OCI-LY7 (cell line): Measurements from ENCODE around the gene C14orf132.

Experiments
- EZH2phosphoT487 ChIP-seq: fragments of 200-600 bp; sonication (generic); IDR thresholded peaks from 2 replicates; pipeline ENCODE4 v1.6.1; 2018; ENCODE audit warnings: low read depth, borderline replicate concordance, mild to moderate bottlenecking, mixed run types, antibody characterized with exemption, low read length, moderate library complexity, mixed read lengths
- TF ChIP-seq, protein P1 (sequence below): fragments of 200-600 bp; sonication (generic); conservative IDR thresholded peaks from 2 replicates; pipeline ENCODE4 v1.5.1; 2014; ENCODE audit warnings: mild to moderate bottlenecking, antibody characterized with exemption, low read length, moderate library complexity, mixed read lengths

DNA sequence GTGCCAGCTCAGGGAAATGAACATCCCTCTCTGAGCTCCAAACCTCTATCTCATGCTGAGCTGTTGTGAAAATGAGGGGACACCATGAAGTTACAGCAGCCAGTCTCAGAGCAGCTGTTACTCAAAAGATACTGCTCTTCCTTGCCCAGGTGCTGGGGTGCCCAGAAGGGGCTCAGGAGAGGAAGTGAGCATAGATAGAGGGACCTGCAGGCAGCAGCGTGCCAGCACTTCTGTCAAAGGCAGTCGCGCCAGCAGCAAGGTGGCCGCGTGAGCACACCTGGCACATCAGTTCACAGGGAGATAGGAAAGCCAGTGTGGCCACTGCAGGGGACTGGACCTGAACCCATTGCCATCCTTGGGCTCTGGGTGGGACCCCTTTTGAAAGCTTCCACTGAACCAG lies 27.8 kb downstream of the C14orf132 start:
- TF ChIP-seq, protein P1, sequence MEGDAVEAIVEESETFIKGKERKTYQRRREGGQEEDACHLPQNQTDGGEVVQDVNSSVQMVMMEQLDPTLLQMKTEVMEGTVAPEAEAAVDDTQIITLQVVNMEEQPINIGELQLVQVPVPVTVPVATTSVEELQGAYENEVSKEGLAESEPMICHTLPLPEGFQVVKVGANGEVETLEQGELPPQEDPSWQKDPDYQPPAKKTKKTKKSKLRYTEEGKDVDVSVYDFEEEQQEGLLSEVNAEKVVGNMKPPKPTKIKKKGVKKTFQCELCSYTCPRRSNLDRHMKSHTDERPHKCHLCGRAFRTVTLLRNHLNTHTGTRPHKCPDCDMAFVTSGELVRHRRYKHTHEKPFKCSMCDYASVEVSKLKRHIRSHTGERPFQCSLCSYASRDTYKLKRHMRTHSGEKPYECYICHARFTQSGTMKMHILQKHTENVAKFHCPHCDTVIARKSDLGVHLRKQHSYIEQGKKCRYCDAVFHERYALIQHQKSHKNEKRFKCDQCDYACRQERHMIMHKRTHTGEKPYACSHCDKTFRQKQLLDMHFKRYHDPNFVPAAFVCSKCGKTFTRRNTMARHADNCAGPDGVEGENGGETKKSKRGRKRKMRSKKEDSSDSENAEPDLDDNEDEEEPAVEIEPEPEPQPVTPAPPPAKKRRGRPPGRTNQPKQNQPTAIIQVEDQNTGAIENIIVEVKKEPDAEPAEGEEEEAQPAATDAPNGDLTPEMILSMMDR, result no peak
- no peak for TF ChIP-seq EZH2phosphoT487
